ENCODE data around the gene XPO5.
"Not testable (repeated sequence)": the region's sequence is repeated elsewhere in the genome, so short reads cannot be mapped to it uniquely, and the experiment has no call there.

- not testable (repeated sequence) for TF ChIP-seq POLR2AphosphoS5 (IDR thresholded peaks at IDR 0.05; ENCODE audit: low read depth, low read length); CTCF (IDR thresholded peaks at IDR 0.05); SMC3 (IDR thresholded peaks at IDR 0.05; ENCODE audit: low read depth, low read length); TCF12 (IDR thresholded peaks at IDR 0.05); RXRA (IDR thresholded peaks at IDR 0.05; ENCODE audit: borderline replicate concordance, low read depth); EP300 (IDR thresholded peaks at IDR 0.05; ENCODE audit: borderline replicate concordance in 1 of 2, low read depth in 1 of 2, low read length in 1 of 2); RFX5 (IDR thresholded peaks at IDR 0.05; ENCODE audit: low read length); GATA2 (CRISPR knock-in tag; IDR thresholded peaks at IDR 0.05)
Measured at GRCh38 chr6:43589564-43589963, 13.7 kb upstream of the XPO5 start.
